GM21528 (cell line): Measurements from ENCODE around the gene PPL.

Source experiments
- ATAC-seq: cut with Tn5 transposase; IDR thresholded peaks from one replicate; pipeline ENCODE4 v1.9.1; 2021; ENCODE audit warnings: mild to moderate bottlenecking, moderate library complexity; ENCODE audit not compliant: unreplicated experiment, low FRiP score

The PPL gene

GRCh38 chr16:4839942-4840341 lies 97.0 kb downstream of the PPL start:
- no peak for ATAC-seq

DNA sequence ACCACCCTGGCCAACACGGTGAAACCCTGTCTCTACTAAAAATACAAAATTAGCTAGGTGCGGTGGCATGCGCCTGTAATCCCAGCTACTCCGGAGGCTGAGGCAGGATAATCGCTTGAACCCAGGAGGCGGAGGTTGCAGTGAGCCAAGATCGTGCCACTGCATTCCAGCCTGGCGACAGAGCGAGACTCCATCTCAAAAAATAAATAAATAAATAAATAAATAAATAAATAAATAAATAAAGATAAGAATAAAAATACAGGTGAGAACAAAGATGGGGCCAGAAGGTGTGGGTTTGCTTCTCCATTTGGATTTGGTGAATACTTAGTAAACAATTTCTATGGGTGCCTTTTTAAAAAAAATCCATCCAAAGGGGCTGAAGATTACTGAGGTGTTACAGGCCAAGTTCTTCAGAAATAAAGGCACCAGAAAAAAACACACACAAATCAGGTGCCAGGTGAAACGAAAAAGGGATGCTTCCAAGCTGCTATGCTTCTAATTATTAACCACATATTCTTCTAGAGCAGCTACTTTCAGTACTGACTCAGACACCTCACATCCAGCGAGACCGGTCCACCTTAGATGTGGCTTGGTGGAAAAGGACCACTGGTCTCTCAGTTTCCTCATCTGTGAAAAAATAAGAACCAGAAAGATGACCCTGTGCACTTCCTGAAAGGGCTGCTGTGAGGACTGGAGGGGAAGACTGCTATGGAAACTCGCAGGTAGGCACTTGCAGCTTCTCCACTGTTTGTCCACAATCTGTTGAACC lies 99.0 kb downstream of the PPL start:
- ATAC-seq: no peak

DNA sequence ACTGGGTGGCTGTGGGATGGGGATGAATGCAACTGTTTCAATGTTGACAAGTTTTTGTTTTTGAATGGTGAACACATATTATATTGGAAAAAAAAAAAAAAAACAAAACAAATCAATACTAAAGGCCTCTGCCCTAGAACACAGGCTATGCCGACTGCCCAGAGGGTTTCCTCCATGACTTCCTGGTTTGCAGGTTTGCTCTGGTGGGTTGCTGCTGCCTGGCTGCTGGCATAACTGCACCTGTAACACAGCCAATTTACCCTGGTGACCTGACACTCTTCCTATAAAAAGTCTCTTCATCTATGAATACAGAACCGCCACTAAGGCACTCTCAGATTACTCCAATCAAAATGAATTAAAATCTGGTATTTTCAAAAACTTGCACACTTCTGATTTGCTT lies 100.2 kb downstream of the PPL start:
- ATAC-seq: no peak

- no peak for ATAC-seq
Observed at GRCh38 chr16:4833584-4833983, 103.4 kb downstream of the PPL start.

DNA sequence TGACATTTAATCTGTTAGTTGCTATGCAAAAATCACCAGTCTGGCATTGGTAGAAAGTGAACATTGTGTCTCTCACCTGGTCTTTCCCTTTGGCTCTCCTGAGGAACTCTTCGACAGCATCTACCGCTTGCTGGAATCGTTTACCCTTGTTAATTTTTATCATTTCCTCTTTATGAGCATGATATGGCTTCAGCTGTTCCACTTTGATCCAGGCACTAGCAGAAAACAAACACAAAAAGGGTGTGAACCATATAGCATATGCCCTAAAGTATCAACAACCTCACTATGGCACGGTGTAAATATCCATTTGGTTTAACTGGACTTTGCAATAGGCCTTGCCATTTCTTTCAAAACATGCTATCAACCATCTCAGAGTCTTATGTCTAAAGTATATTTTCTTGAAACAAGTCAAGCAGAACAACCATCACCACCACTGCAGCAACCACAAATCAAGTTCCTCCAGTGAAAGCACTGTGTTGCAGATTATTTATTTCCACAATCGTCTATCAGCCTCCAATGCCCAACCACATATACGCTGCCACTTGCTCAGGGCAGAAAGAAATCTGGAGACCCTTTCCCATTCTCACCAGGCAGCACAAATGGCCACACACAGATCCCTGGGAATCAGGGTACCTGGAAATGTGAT lies 104.1 kb downstream of the PPL start:
- ATAC-seq: no peak
